ENCODE data around the gene CLDN22.

- TF ChIP-seq ZNF70 (CRISPR knock-in tag; IDR thresholded peaks at IDR 0.05) (no peak), ARNTL (CRISPR knock-in tag; IDR thresholded peaks at IDR 0.05; ENCODE audit: borderline replicate concordance, low read depth) (no peak), PATZ1 (CRISPR knock-in tag; IDR thresholded peaks at IDR 0.05; ENCODE audit: borderline replicate concordance) (no peak), POU6F1 (CRISPR knock-in tag; IDR thresholded peaks at IDR 0.05; ENCODE audit: borderline replicate concordance, low read depth) (no peak), RARB (CRISPR knock-in tag; IDR thresholded peaks at IDR 0.05) (no peak), ZNF8 (CRISPR knock-in tag; IDR thresholded peaks at IDR 0.05) (no peak), TOX (CRISPR knock-in tag; IDR thresholded peaks at IDR 0.05; ENCODE audit: borderline replicate concordance) (no peak), PPARA (CRISPR knock-in tag; IDR thresholded peaks at IDR 0.05; ENCODE audit: borderline replicate concordance) (no peak), ISL1 (CRISPR knock-in tag; IDR thresholded peaks at IDR 0.05) (no peak), CSRNP3 (CRISPR knock-in tag; IDR thresholded peaks at IDR 0.05) (no peak), SNAI2 (CRISPR knock-in tag; IDR thresholded peaks at IDR 0.05) (no peak), CSDC2 (CRISPR knock-in tag; IDR thresholded peaks at IDR 0.05) (no peak), GLIS3 (CRISPR knock-in tag; IDR thresholded peaks at IDR 0.05) (no peak)
Observed at GRCh38 chr4:183276106-183276505, 44.0 kb downstream of the CLDN22 start.
